GM15510 (cell line): ENCODE results near the gene TMED7.

Source experiments
- POLR2A ChIP-seq: IDR thresholded peaks from 3 replicates; pipeline ENCODE4 v1.6.1; 2011; ENCODE audit warnings: borderline replicate concordance; ENCODE audit not compliant: insufficient read length; ENCODE audit errors: extremely low read depth

Gene TMED7

DNA sequence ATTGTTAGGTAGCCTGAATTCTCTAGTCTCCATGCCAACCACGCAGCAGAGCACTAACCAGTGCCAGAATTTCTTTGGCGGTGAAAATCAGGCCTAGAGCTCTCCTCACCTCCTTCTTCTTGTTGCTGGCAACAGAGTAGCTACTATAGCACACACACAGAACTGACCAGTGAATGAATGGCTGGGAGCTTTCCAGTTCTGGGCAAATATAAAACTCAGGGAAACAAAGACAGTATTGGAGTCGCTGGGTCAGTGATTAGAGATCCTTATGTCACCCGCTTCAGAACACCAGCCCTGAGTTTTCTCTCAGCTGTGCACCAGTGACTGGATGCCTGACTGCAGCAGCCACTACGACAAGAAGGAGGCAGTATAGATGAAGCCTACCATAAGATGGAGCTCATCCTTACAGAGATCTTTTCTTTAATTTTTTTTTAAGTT, 54.4 kb downstream of the TMED7 start:
- TF ChIP-seq POLR2A: no peak

DNA sequence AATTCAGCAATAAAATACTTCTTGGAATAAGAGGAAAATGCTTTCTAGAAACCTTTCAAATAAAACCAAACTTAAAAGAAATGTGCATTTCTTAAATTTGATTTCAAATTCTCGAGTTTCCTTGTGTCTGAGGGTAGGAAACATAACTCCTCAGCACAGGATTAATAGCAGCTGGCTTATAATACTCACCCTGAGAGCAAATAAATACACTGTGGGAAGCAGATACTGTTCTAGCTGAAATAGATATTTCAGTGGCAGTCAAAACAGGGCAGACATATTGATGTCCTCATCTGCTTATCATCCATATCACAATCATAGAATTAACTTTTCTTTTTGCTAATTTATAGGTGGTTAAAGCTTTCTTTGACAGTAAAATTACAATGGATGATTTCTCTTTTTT, 57.2 kb downstream of the TMED7 start:
- no peak for TF ChIP-seq POLR2A

DNA sequence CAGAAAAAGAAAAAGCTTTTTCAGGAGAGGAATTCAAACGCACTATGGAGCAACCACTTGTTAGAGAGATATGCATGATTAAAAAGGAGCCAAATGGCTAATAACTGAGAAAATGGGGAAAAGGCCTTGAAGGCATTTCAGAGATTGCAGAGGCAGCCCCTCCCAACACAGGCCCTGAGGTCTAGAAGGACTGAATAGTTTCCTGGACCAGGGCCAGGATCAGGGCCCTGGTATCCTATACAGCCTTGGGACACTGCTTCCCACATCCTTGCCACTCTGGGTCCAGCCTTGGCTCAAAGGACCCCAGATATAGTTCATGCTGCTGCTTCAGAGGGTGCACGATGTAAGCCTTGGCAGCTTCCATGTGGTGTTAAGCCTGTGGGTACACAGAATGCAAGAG, 60.6 kb downstream of the TMED7 start:
- TF ChIP-seq POLR2A: no peak
